H9 (cell line): Measurements from ENCODE around the gene MLST8. TPM values are rescaled to one million over a fixed set of nuclear protein-coding genes. Genes with fewer than 3 reads are reported as not detected.
A peak's percentile ranks its signal among the peaks of the same experiment; 100 is the strongest.

ENCODE experiments used
- DNase-seq: peaks from one replicate; pipeline ENCODE4 v3.0.0-alpha.2; 2017
- H2AFZ ChIP-seq: one replicate; pipeline ENCODE4 v1.6.1; 2013; ENCODE audit warnings: mild to moderate bottlenecking, low read length, control low read depth, moderate library complexity
- H2AK5ac ChIP-seq: 2 replicates; pipeline ENCODE4 v1.6.1; 2013; ENCODE audit warnings: low read length, control low read depth, mixed read lengths; ENCODE audit not compliant: insufficient read length
- H2BK120ac ChIP-seq: one replicate; pipeline ENCODE4 v1.6.1; 2013; ENCODE audit warnings: low read depth, mild to moderate bottlenecking, low read length, control low read depth, inconsistent platforms; ENCODE audit not compliant: poor library complexity, severe bottlenecking
- H2BK12ac ChIP-seq: 2 replicates; pipeline ENCODE4 v1.6.1; 2013; ENCODE audit warnings: low read length, control low read depth, mixed read lengths, low read depth; ENCODE audit not compliant: insufficient read length
- H2BK15ac ChIP-seq: 2 replicates; pipeline ENCODE4 v1.6.1; 2013; ENCODE audit warnings: low read depth, low read length, control low read depth
- H2BK20ac ChIP-seq: one replicate; pipeline ENCODE4 v1.6.1; 2013; ENCODE audit warnings: low read depth, mild to moderate bottlenecking, low read length, control low read depth, inconsistent platforms; ENCODE audit not compliant: poor library complexity, severe bottlenecking
- H2BK5ac ChIP-seq: 2 replicates; pipeline ENCODE4 v1.6.1; 2013; ENCODE audit warnings: low read length, control low read depth, mixed read lengths; ENCODE audit not compliant: insufficient read length
- H3K14ac ChIP-seq: 2 replicates; pipeline ENCODE4 v1.6.1; 2013; ENCODE audit warnings: low read length, control low read depth; ENCODE audit not compliant: insufficient read depth
- H3K18ac ChIP-seq: 2 replicates; pipeline ENCODE4 v1.6.1; 2013; ENCODE audit warnings: low read depth, mild to moderate bottlenecking, mixed read lengths, low read length, control low read depth; ENCODE audit not compliant: insufficient read length
- H3K23ac ChIP-seq: 2 replicates; pipeline ENCODE4 v1.6.1; 2013; ENCODE audit warnings: low read length, control low read depth, mixed read lengths, low read depth; ENCODE audit not compliant: insufficient read length
- H3K23me2 ChIP-seq: 2 replicates; pipeline ENCODE4 v1.6.1; 2013; ENCODE audit warnings: low read depth, mild to moderate bottlenecking, mixed read lengths, low read length, control low read depth; ENCODE audit not compliant: insufficient read length, poor library complexity, severe bottlenecking
- H3K27ac ChIP-seq: 2 replicates; pipeline ENCODE4 v1.5.1; 2013; ENCODE audit warnings: low read length, control low read depth, mixed read lengths, low read depth; ENCODE audit not compliant: insufficient read length
- H3K27me3 ChIP-seq: 2 replicates; pipeline ENCODE4 v1.6.1; 2013; ENCODE audit warnings: low read length, control low read depth, inconsistent platforms; ENCODE audit not compliant: insufficient read depth
- H3K4ac ChIP-seq: 2 replicates; pipeline ENCODE4 v1.6.1; 2013; ENCODE audit warnings: low read depth, mild to moderate bottlenecking, control low read depth, inconsistent platforms, low read length, moderate library complexity
- H3K4me1 ChIP-seq: 2 replicates; pipeline ENCODE4 v1.6.1; 2013; ENCODE audit warnings: low read length, control low read depth, inconsistent platforms; ENCODE audit not compliant: insufficient read depth
- H3K4me2 ChIP-seq: 2 replicates; pipeline ENCODE4 v1.6.1; 2013; ENCODE audit warnings: low read length, control low read depth, mixed read lengths; ENCODE audit not compliant: insufficient read length, insufficient read depth
- H3K56ac ChIP-seq: 2 replicates; pipeline ENCODE4 v1.6.1; 2013; ENCODE audit warnings: low read depth, mild to moderate bottlenecking, mixed read lengths, low read length, control low read depth; ENCODE audit not compliant: insufficient read length
- H3K79me1 ChIP-seq: 2 replicates; pipeline ENCODE4 v1.6.1; 2013; ENCODE audit warnings: low read depth, mild to moderate bottlenecking, moderate library complexity, low read length, control low read depth, inconsistent platforms; ENCODE audit not compliant: insufficient read depth, poor library complexity, severe bottlenecking
- H3K79me2 ChIP-seq: 2 replicates; pipeline ENCODE4 v1.6.1; 2013; ENCODE audit warnings: low read length, control low read depth, inconsistent platforms; ENCODE audit not compliant: insufficient read depth
- H3K9ac ChIP-seq: 2 replicates; pipeline ENCODE4 v1.6.1; 2013; ENCODE audit warnings: low read length, control low read depth, mixed read lengths; ENCODE audit not compliant: insufficient read length; ENCODE audit errors: extremely low read depth
- H3K9me3 ChIP-seq: one replicate; pipeline ENCODE4 v1.6.1; 2013; ENCODE audit warnings: low read depth, low read length, inconsistent platforms; ENCODE audit not compliant: control insufficient read depth
- H3T11ph ChIP-seq: one replicate; pipeline ENCODE4 v1.6.1; 2013; ENCODE audit warnings: mild to moderate bottlenecking, low read length, control low read depth, inconsistent platforms
- H4K20me1 ChIP-seq: one replicate; pipeline ENCODE4 v1.6.1; 2013; ENCODE audit not compliant: control insufficient read depth, insufficient read length, insufficient read depth
- H4K5ac ChIP-seq: 2 replicates; pipeline ENCODE4 v1.6.1; 2013; ENCODE audit warnings: low read depth, mild to moderate bottlenecking, mixed read lengths, low read length, control low read depth; ENCODE audit not compliant: insufficient read length
- H4K8ac ChIP-seq: replicated peaks from 2 replicates; pipeline ENCODE4 v1.6.1; 2013; ENCODE audit warnings: low read length, control low read depth, mixed read lengths, low read depth; ENCODE audit not compliant: insufficient read length
- H4K91ac ChIP-seq: 2 replicates; pipeline ENCODE4 v1.6.1; 2013; ENCODE audit warnings: low read depth, mild to moderate bottlenecking, moderate library complexity, mixed read lengths, low read length, control low read depth; ENCODE audit not compliant: insufficient read length
- H3K27ac Mint-ChIP-seq, 3 experiments: 2 replicates in 2 of 3; 3 replicates in 1 of 3; pipeline ENCODE4 v1.8.0; 2020 to 2021; ENCODE audit warnings: mixed read lengths in 3 of 3, mild to moderate bottlenecking in 1 of 3, moderate library complexity in 1 of 3
- H3K27me3 Mint-ChIP-seq: 2 replicates; pipeline ENCODE4 v1.8.0; 2021; ENCODE audit warnings: low read depth, mild to moderate bottlenecking, moderate library complexity, mixed read lengths
- H3K36me3 Mint-ChIP-seq, 3 experiments: 2 replicates in 2 of 3; 3 replicates in 1 of 3; pipeline ENCODE4 v1.8.0; 2020 to 2021; ENCODE audit warnings: low read depth in 3 of 3, mixed read lengths in 3 of 3; ENCODE audit not compliant: insufficient read depth in 1 of 3
- H3K4me1 Mint-ChIP-seq, 2 experiments: 2 replicates each; pipeline ENCODE4 v1.8.0; 2020; ENCODE audit warnings: mixed read lengths in 2 of 2
- H3K4me3 Mint-ChIP-seq, 2 experiments: 2 replicates in 1 of 2; 3 replicates in 1 of 2; pipeline ENCODE4 v1.8.0; 2020 to 2021; ENCODE audit warnings: mild to moderate bottlenecking in 2 of 2, mixed read lengths in 2 of 2, moderate library complexity in 1 of 2
- H3K9me3 Mint-ChIP-seq, 2 experiments: 2 replicates in 1 of 2; 3 replicates in 1 of 2; pipeline ENCODE4 v1.8.0; 2020; ENCODE audit warnings: mild to moderate bottlenecking in 2 of 2, mixed read lengths in 2 of 2, moderate library complexity in 1 of 2
- WGBS: extraction: QIAGEN DNeasy Blood & Tissue Kit; methylation state at CpG from one replicate; pipeline ENCODE4 v1.1.7; 2013; ENCODE audit warnings: missing lambda C conversion rate, low lambda C conversion rate, mixed read lengths; ENCODE audit not compliant: insufficient read length; ENCODE audit errors: extremely low coverage; 5-methylcytosine and 5-hydroxymethylcytosine counted together
- total RNA-seq: library from RNA; stranded (reverse); gene quantifications from 2 replicates; pipeline ENCODE4 v1.2.1, GENCODE V29; 2021
- TF ChIP-seq, protein P1 (sequence below): fragments of 200-600 bp; sonication (generic); conservative IDR thresholded peaks from 3 replicates; pipeline ENCODE4 v1.8.0; 2021; ENCODE audit warnings: antibody characterized with exemption, mild to moderate bottlenecking

Gene MLST8
- total RNA-seq, 1 experiment from 2014 or later: 74.5 TPM

DNA sequence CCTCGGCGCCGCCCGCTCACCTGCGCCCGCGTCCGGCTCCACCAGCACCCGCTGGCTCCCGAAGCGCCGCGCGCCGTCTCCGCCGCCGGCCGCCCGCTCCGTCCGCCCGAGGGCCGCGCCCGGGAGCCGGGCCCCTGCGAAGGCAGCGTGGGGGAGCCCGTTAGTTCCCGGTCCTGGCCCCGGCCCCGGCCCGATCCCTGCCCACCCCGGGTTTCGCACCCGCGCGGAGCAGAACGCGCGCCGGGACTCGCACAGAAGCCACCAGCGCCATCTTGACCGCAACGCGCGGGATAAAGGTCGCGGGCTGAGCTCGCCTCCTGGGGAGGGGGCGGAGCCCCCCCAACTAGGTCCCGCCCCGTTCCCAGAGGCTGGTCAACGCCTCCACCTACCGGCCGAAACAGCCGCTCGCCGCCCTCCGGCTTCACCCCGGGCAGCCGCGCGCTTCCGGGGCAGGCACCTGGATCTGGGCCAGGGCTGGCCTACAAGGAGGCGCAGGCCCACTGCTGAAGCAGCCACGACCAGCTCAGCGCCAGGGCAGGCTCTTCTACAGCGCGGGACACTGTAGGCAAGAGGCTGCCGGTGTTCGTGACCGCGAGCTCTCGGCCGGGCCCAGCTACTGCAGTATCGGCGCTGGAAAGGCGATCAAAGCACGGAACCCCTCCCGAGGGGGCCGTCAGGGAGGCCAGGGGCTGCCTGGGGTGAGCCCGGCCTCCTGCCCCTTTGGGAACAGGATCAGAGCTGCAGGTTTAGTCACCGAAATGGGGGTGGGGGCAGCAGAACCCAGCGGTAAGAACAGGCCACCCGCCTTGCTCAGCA lies 46.2 kb downstream of the MLST8 start, which contains the start of gene ECI1:
Gene ECI1, minus strand, starts transcription at position 292 of the 816 bp plus-strand sequence. Its CDS starts 21 bp downstream, at position 271.
- H2BK20ac ChIP-seq: no peak within 1 kb of the TSS
- H3K27ac Mint-ChIP-seq: peak within 1 kb of the TSS; percentile 87 to 94 (median 94)

More for the DNA sequence above, 46.2 kb downstream of the MLST8 start, which contains the start of gene ECI1:
- no peak within 1 kb of the TSS for H4K5ac ChIP-seq
- peak within 1 kb of the TSS; percentile 92 for H3K18ac ChIP-seq
- no peak within 1 kb of the TSS for H3K4ac ChIP-seq
- H3K36me3 Mint-ChIP-seq: peaks cover 28 to 61% (median 51%) of the 10 kb centered on the region in 3 experiments
- peaks cover 13 to 20% of the 10 kb centered on the region in 2 experiments for H3K4me1 Mint-ChIP-seq
- no peak within 1 kb of the TSS for H4K8ac ChIP-seq
- H2AFZ ChIP-seq: no peak within 1 kb of the TSS
- H3K79me1 ChIP-seq: no peaks in the 10 kb centered on the region
- no CpG with 5 or more reads among the region's 88 CpGs for WGBS
- H3K27me3 Mint-ChIP-seq: no peaks in the 10 kb centered on the region
- no peak within 1 kb of the TSS for H2BK120ac ChIP-seq
- H3K9me3 ChIP-seq: no peaks in the 10 kb centered on the region
- no peak within 1 kb of the TSS for H4K91ac ChIP-seq
- no peaks in the 10 kb centered on the region for H3K27me3 ChIP-seq
- DNase-seq: peak; percentile 95
- peaks cover 4% of the 10 kb centered on the region for H3K23me2 ChIP-seq
- H3K4me3 Mint-ChIP-seq: peak within 1 kb of the TSS; percentile 87 to 93
- no peak within 1 kb of the TSS for H2BK15ac ChIP-seq
- no peaks in the 10 kb centered on the region for H3K9me3 Mint-ChIP-seq
- H3K14ac ChIP-seq: peak within 1 kb of the TSS; percentile 84
- no peaks in the 10 kb centered on the region for H4K20me1 ChIP-seq
- H3K27ac ChIP-seq: peak within 1 kb of the TSS; percentile 1
- H3K4me2 ChIP-seq: peak within 1 kb of the TSS; percentile 57
- no peak within 1 kb of the TSS for H3T11ph ChIP-seq
- peak within 1 kb of the TSS; percentile 60 for H3K9ac ChIP-seq
- no peak within 1 kb of the TSS for H2BK12ac ChIP-seq
- no peak within 1 kb of the TSS for H2AK5ac ChIP-seq
- H2BK5ac ChIP-seq: no peak within 1 kb of the TSS
- no peaks in the 10 kb centered on the region; the same call in 1 of the 2 replicates for H3K79me2 ChIP-seq
- H3K4me1 ChIP-seq: no peaks in the 10 kb centered on the region
- TF ChIP-seq, protein P1, sequence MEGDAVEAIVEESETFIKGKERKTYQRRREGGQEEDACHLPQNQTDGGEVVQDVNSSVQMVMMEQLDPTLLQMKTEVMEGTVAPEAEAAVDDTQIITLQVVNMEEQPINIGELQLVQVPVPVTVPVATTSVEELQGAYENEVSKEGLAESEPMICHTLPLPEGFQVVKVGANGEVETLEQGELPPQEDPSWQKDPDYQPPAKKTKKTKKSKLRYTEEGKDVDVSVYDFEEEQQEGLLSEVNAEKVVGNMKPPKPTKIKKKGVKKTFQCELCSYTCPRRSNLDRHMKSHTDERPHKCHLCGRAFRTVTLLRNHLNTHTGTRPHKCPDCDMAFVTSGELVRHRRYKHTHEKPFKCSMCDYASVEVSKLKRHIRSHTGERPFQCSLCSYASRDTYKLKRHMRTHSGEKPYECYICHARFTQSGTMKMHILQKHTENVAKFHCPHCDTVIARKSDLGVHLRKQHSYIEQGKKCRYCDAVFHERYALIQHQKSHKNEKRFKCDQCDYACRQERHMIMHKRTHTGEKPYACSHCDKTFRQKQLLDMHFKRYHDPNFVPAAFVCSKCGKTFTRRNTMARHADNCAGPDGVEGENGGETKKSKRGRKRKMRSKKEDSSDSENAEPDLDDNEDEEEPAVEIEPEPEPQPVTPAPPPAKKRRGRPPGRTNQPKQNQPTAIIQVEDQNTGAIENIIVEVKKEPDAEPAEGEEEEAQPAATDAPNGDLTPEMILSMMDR: peak; percentile 71
- H3K56ac ChIP-seq: no peak within 1 kb of the TSS
- H3K23ac ChIP-seq: no peak within 1 kb of the TSS
